ENCODE results near the gene HOXA7. TPM values are rescaled to one million over a fixed set of nuclear protein-coding genes. Genes with fewer than 3 reads are reported as not detected.

The HOXA7 gene
- total RNA-seq, 1 donor from 2014 or later = not detected

DNA sequence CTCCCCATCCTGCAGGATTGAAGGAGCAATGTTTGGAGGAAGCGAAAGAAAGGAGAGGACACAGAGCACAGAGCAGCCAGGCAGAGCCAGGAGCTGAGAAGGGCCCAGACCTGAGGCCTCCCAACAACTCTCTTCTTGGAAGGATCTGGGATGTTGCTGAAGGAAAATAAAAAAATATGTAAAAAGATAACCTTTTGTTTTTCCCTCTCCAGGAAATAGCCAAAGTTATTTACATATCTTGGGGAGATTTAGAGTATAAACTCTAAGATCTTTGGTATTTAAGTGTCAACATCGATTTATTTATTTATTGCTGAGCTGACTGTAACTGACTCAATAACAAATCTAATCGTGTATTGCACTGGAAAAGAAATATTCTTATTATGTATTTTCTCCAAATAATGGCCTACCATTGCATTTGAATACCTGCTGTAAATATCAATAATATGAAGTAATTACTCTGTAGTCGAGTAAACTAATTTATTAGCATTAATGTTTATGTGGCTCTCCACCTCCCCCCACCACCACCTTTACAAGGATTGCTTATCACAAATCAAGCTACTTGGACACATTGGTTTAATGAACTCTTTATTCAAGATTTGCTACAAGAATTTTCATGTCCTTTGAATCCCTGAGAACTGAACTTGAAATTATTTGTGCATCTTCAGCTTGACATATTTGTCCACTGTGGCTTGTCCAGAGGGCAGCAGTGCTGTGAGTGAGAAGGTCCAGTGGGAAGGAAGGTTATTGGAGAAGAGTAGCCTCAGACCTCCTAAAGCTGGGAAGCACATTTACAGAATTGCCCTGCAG, 30.4 kb upstream of the HOXA7 start:
- TF ChIP-seq, protein P1, sequence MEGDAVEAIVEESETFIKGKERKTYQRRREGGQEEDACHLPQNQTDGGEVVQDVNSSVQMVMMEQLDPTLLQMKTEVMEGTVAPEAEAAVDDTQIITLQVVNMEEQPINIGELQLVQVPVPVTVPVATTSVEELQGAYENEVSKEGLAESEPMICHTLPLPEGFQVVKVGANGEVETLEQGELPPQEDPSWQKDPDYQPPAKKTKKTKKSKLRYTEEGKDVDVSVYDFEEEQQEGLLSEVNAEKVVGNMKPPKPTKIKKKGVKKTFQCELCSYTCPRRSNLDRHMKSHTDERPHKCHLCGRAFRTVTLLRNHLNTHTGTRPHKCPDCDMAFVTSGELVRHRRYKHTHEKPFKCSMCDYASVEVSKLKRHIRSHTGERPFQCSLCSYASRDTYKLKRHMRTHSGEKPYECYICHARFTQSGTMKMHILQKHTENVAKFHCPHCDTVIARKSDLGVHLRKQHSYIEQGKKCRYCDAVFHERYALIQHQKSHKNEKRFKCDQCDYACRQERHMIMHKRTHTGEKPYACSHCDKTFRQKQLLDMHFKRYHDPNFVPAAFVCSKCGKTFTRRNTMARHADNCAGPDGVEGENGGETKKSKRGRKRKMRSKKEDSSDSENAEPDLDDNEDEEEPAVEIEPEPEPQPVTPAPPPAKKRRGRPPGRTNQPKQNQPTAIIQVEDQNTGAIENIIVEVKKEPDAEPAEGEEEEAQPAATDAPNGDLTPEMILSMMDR (IDR thresholded peaks at IDR 0.05) = no peak
- H3K4me1 Mint-ChIP-seq = peaks cover 43% of the 10 kb centered on the region

DNA sequence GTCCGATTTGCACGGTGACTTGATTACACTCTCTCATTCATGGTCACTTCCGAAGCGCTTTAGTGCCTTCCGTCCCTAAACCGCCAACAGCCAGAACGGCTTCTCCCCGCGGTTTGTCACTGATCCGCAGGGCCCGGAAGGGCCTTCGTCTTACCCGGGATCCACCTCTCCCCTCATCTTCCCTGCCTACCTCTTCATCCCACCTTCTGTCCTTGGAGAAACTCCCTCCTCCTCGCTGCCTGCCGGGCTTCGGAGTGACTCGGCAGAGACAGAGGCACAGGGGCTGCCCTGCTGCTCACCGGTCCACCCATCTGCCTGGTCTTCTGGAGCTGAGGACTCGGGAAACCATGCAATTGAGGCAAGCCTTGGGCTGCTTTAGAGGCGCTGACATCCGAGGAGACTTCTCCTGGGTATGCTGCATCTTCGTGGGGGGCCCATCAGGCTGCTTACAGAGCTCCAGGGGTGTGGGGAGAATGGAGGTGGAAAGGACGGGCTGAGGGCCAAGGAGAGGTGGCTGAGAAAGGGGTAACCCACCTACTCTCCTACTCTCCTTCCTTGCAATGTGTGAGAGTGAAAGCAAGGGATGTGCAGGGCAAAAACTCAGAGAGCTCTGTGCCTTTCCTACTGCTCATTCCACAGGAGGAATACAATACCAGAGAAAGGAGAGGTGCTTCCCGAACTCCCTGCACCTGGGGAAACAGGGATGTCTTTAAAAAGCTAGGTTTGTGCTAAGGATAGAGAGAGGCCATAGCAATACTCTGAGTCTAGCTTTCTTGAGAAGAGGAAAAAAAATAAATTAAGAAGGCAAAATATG, 29.6 kb upstream of the HOXA7 start:
- Mint-ChIP-seq H3K27me3 (peaks cover 74% of the 10 kb centered on the region), H3K4me1 (peaks cover 43% of the 10 kb centered on the region), H3K4me3 (peak overlapping the region; percentile 52), H3K36me3 (ENCODE audit: low read depth) (no peaks in the 10 kb centered on the region), H3K9me3 (no peaks in the 10 kb centered on the region), H3K27ac (peak overlapping the region; percentile 46)
- ChIA-PET POLR2A (no interaction called here), CTCF (interaction anchor here (1.3 to 2.0 kb wide), 4 partner anchors 10 to 1332 kb away, joined by 4 to 13 read pairs (median 5); no protein-coding TSS in a partner anchor)
- TF ChIP-seq, protein P1 (IDR thresholded peaks at IDR 0.05) = no peak
- ATAC-seq (ENCODE audit: low read depth) (no peak), DNase-seq (peak; percentile 20)
- intact Hi-C loops (cut with micrococcal nuclease) = loop anchor here (2.0 to 5.0 kb wide), 3 partner anchors 15 to 1324 kb away; partner anchors contain the start of gene HOXA13

More for the DNA sequence above, 30.4 kb upstream of the HOXA7 start:
- DNase-seq (no peak), ATAC-seq (ENCODE audit: low read depth) (no peak)
- CTCF ChIA-PET = interaction anchor here (0.6 to 2.0 kb wide), 5 partner anchors 9 to 1333 kb away, joined by 3 to 13 read pairs (median 4); no protein-coding TSS in a partner anchor
- intact Hi-C loops (cut with micrococcal nuclease) = loop anchor here (2.0 to 5.0 kb wide), 2 partner anchors 36 to 1325 kb away; no protein-coding TSS in a partner anchor
- Mint-ChIP-seq H3K9me3 (no peaks in the 10 kb centered on the region), H3K27ac (no peak overlapping the region), H3K36me3 (ENCODE audit: low read depth) (no peaks in the 10 kb centered on the region), H3K27me3 (peaks cover 74% of the 10 kb centered on the region), H3K4me3 (no peak overlapping the region)
- POLR2A ChIA-PET = interaction anchor here (0.6 kb wide), 1 partner anchor 49 kb away, joined by 4 read pairs; no protein-coding TSS in a partner anchor

DNA sequence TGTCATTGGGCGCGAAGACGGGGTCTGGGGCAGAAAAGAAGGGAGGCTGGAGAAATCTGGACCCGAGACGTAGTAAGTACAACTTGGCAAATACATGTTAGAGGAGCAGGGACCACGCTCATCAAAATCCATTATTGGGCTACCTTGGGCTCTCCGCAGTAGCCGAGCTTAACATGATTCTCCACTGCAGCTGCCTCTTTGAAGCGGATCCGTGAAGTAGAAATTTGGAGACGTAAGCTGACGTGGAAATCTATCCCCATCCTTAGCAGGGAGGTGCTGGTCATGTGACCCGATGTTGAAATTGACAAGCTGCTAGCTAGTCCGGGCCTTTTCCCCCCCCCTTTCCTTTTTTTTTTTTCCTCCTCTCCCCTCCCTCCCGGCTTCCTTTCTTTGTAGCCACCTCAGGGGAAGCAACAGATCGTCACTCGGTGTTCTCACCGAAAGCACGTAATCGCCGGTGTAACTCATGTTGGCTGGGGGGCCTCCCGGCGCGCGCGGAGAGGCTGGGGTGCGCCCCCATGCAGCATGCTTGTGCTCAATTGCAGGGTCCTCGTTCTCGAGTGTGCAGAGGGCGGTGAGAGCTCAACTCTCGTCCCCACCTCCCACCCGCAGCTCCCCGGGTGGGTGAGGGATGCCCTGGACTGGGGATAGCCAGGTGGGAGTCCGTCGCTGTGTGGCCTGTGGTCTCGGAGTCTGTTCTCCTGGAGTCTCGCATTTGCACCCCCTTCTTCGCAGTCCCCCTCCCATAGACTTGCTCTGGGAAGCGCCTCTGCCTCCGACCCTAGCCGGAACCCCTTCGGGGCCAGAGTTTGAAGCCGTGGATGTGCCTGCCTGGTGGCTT, 28.8 kb upstream of the HOXA7 start, which contains the start of gene HOXA11:
Gene HOXA11, minus strand, starts transcription at position 220 of the 841 bp plus-strand sequence. Its CDS starts 88 bp downstream, at position 132.
- peak within 1 kb of the TSS; percentile 46 for H3K27ac Mint-ChIP-seq
- ChIA-PET POLR2A (no interaction called here), CTCF (interaction anchor here (0.7 kb wide), 1 partner anchor 11 kb away, joined by 3 read pairs; no protein-coding TSS in a partner anchor)
- TF ChIP-seq, protein P1 (IDR thresholded peaks at IDR 0.05) = no peak
- H3K27me3 Mint-ChIP-seq = peaks cover 70% of the 10 kb centered on the region
- no peak for DNase-seq
- peak within 1 kb of the TSS; percentile 56 for H3K4me3 Mint-ChIP-seq
- intact Hi-C loops (cut with micrococcal nuclease) = loop anchor here (2.0 to 5.0 kb wide), 2 partner anchors 16 to 1323 kb away; partner anchors contain the start of gene HOXA13
- H3K9me3 Mint-ChIP-seq = no peaks in the 10 kb centered on the region
- H3K36me3 Mint-ChIP-seq (ENCODE audit: low read depth) = no peaks in the 10 kb centered on the region
- no peak for ATAC-seq (ENCODE audit: low read depth)
- peaks cover 43% of the 10 kb centered on the region for H3K4me1 Mint-ChIP-seq

DNA sequence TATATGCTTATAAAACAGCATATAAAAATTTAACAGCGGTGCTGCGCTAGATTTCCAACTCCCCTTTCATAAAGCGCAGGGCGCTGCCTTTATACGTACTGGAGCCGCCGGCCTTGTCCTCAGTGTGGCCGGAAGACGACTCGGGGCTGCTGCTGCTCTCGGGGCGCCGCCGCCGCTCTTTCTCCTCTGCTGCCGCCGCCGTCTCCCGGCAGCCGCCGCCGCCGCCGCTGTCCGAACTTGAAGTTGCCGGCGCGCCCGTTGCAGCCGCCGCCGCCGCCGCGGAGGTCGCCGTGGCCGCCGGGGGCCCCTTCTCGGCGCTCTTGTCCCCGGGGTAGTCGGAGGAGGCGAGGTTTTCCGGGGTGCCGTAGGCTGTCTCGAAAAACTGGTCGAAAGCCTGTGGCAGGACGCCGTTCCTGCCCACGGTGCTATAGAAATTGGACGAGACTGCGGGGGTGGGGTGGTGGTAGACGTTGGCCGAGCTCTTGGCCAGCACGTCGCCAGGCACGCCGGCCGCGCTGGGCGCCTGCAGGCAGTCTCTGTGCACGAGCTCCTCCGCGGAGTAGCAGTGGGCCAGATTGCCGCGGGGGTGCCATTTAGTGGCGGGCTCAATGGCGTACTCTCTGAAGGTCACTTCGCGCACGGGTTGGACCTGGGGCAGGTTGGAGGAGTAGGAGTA, 28.0 kb upstream of the HOXA7 start:
- peaks cover 43% of the 10 kb centered on the region for H3K4me1 Mint-ChIP-seq
- intact Hi-C loops (cut with micrococcal nuclease) = loop anchor here (1.0 to 5.0 kb wide), 3 partner anchors 11 to 1322 kb away; partner anchors contain the start of gene HOXA13
- peak overlapping the region; percentile 56 for H3K4me3 Mint-ChIP-seq
- H3K9me3 Mint-ChIP-seq = no peaks in the 10 kb centered on the region
- ATAC-seq (ENCODE audit: low read depth) (no peak), DNase-seq (peak; percentile 44)
- no peaks in the 10 kb centered on the region for H3K36me3 Mint-ChIP-seq (ENCODE audit: low read depth)
- POLR2A ChIA-PET = interaction anchor here (2.1 kb wide), 1 partner anchor 11 kb away, joined by 6 read pairs; no protein-coding TSS in a partner anchor
- H3K27ac Mint-ChIP-seq = peak overlapping the region; percentile 46
- CTCF ChIA-PET = interaction anchor here (2.3 kb wide), 1 partner anchor 12 kb away, joined by 7 read pairs; no protein-coding TSS in a partner anchor
- TF ChIP-seq, protein P1 (IDR thresholded peaks at IDR 0.05) = no peak
- H3K27me3 Mint-ChIP-seq = peaks cover 68% of the 10 kb centered on the region
